Activated CD4-positive, CD25-positive, alpha-beta regulatory T cell treated with anti-CD3 and anti-CD28 coated beads, Interleukin-2, amount 50 U/mL, for 72 hours (primary cell): ENCODE data around the gene SLC22A17.

ENCODE experiments used
- DNase-seq: peaks from one replicate; pipeline ENCODE4 v3.0.0; 2021

The SLC22A17 gene

DNA sequence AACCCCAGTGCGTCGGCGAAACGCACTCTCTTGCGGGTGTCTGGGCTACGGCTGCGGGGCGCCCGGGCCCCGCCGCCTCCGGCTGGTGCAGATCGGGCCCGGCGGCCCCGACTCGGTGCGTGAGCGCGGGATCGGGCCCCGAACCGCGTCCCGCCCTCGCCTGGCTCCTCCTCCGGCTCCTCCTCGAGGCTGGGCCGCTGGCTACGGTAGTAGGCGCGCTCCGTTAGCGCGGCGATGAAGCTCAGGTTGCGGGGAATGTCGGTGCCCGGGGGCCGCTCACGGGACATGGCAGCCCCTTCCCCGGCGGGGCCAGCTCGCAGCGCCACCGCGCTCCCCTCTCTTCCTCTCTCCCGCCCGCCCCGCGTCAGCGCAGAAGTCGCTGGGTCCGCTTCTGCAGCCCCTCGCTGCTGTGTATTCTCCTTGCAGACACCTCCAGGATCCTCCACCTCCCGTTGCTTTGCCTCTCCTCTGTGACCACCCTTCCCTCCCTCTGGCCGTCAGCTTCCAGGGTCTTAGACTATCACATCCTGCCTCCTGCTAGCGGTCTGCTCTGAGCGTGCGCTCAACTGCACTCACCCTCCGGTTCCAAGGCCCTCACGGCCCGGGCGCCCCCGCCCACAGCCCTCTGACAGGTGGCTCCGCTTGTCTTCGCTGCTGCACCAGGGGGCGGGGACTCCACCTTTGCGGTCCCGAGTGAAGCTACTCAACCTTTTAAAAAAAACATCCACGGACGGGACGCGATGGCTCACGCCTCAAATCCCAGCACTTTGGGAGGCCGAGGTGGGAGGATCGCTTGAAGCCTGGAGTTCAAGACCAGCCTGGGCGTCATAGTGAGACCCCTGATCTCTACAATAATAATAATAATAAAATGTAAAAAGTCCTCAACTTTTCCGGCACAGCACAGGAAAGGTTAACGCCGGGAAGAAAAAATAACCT is 50.1 kb downstream of the SLC22A17 start, which contains the start of gene PPP1R3E:
Gene PPP1R3E (minus strand): TSS at position 570 of the 936 bp plus-strand sequence. CDS start 283 bp downstream, at position 287.
- peak; percentile 87 for DNase-seq

- DNase-seq, result no peak
These were observed 50.8 kb downstream of the SLC22A17 start for GRCh38 chr14:23301969-23302289.

GRCh38 chr14:23301288-23301968 is 51.3 kb downstream of the SLC22A17 start:
- peak; percentile 99 for DNase-seq

DNA sequence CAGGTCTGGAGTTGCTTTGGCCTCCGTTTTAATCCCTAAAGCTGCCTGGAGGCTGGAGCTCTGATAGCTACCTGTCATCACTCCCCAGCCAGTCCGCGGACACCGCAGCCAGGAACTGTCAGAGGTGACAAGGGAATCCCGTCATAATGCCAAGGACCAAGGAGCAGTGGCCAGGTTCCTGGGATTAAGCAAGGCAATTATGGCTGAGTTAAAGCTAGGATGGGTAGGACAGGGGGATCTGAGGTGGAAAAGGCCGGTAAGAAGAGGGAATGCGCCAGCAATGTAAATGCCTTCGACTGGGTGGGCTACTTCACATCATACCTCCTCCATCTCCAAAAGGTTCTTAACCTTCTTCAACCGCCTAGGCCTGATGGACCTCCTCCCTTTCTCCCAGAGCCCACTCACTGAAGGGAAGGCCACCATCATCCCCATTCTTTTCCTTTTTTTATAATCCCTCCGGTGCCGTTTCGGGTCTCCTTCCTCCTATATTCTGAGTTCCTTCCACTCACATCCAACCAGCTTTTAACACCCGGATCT is 51.9 kb downstream of the SLC22A17 start:
- DNase-seq, result no peak

DNA sequence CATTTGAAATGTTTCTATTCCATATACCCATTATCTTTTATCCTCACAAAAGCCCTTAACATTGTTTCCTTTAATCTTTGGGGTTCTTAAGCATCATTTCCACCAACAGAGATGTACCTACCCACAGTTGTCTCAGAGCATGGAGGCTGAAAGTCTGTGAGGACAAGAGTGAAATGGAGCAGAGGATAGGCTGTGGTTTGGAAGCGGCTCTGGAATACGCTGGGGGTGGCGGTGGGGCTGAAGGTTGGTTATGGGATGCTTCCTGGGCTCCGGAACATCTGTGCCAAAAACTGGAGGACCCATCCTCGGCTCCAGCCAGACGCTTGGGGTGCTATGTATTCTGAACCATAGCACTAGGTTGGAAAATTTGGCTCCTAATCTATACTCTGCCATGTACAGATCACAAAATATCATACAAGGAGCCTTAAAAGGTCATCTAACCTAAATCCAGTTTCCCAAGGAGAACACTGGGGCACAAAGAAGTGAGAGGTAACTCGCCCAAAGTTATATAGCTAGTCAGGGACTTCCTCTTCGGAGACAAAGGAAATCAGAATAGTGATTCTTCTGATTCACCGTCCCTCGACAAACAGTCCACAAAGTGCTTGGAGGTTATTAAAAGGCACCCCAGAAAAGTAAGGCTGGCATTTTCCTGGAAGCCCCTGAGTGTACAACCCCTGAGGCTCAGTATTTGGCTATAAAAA is 52.6 kb downstream of the SLC22A17 start:
- no peak for DNase-seq

- DNase-seq, result no peak
These were observed 53.3 kb downstream of the SLC22A17 start for GRCh38 chr14:23299211-23299957.

GRCh38 chr14:23297611-23298277 is 54.9 kb downstream of the SLC22A17 start:
- no peak for DNase-seq

DNA sequence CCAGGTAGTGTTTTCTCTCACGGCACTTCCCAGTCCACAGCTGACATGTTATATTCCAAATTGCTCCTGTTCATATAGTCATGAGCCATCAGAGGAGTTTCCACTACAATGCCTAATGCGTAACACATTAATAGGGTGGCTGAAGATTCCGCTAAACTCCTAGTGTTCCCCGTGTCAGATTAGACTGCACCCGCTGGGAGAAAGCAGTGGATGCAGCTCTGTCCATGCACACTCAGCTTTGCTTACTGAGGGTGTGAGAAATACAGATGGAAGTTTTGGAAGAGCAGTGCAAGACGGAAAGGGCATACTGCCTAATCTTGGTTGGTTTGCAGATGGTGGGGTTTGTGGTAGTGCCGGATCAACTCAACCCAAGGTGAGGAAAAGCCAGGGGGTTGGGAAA is 55.6 kb downstream of the SLC22A17 start:
- no peak for DNase-seq
